AML-193 (cell line): ENCODE results near the gene SBNO2.

ENCODE experiments used
- DNase-seq, 2 experiments: peaks; one replicate each; lab custom pipeline; 2025; lab: John Stamatoyannopoulos, UW

The SBNO2 gene

GRCh38 chr19:1089891-1090290, 84.2 kb downstream of the SBNO2 start:
- no peak for DNase-seq

- DNase-seq = no peak
Observed at GRCh38 chr19:1089126-1089771, 84.8 kb downstream of the SBNO2 start.

DNA sequence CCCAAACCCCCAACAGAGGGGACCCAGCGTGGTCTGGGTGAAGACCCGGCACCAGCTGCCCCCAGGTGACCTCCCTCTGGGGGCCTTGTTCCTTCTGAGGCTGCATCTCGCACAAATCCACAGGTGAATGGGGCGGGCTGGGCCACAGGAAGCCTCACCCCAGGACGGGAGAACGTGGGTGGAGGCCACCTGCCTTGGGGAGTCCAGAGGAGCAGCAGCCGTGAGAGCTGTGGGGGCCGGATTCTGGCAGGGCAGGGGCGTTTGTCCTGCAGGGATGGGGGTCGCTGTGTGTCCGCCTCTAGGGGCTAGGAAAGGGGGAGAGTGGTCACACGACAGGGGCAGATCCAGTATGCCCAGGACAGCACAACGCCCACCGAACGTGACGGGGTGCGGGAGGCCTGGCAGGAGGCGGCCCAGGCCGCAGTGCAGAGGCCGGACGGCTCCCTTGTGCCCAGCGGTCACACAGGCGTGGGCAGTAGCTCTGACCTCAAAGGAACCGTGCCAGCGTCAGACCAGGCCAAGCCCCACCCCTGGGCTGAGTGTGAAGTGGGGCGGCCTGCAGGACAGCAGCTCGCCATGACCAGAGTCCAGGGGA, 85.6 kb downstream of the SBNO2 start:
- no peak for DNase-seq

DNA sequence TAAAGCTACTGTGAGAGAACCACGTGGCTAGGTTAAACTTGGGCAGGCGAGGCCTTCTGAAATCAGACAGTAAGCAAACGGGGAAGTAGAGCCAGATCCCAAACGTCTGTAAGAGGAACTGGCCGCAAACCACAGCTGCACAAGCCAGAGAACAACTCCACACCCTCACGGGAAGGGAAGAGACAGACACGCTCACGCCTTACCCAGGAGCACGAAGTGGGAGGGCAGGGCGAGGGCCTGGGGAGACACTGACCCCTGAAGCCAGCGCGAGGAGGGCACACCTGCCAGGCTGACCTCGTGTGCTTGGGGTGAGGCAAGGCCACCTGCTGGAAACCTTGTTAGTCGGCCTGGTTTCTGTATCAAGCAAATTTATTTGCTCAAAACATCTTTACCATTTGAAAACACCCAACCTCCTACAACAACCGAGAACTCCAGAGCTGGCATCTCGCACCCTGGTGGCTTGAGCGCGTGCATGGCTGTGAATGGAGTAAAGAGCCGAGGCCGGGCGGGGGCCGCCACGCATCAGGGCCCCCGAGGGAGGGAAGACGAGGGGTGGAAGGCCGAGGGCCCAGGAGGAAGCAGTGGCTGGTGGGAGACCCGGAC, 86.2 kb downstream of the SBNO2 start:
- peak; percentile 95 to 96 for DNase-seq

GRCh38 chr19:1086613-1087012, 87.5 kb downstream of the SBNO2 start:
- no peak for DNase-seq

GRCh38 chr19:1085676-1086442, 88.2 kb downstream of the SBNO2 start:
- DNase-seq = no peak

- DNase-seq = no peak
Observed at GRCh38 chr19:1085053-1085658, 88.9 kb downstream of the SBNO2 start.

DNA sequence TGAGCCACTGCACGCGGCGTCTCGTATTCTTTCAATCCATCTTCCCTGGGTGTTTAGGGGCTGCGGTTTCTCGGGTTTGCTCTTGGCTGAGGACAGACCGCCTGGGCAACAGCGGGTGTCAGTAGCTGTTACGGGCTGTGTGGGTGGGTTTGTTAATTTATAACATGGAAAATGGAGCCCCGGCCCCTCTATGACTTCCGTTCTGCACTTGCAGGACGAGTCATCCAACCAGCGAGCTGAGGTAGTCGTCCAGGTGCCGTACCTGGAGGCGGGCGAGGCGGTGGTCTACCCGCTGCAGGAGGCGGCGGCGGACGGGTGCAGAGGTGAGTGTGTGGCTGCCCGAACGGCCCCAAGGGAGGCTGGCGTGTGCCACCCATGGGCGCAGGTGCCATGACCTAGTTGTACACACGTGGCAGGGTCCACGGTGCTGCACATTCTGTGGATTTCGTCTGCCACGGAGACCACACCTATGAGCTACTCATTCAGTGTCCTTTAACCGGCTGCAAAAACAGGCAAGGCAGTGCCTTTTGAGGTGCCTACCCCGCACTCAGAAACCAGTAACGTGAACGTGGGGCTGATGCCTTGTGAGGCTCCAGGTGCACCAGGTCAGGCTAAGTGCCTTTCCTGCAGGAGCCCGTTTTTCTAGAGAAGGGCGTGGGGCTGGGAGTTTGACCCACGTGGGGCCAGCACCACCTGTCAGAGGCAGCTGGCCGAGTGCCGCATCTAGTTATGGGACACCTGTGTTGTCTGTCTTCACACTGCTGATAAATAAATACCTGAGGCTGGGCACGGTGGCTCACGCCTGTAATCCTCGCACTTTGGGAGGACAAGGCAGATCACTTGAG, 89.8 kb downstream of the SBNO2 start:
- no peak for DNase-seq

DNA sequence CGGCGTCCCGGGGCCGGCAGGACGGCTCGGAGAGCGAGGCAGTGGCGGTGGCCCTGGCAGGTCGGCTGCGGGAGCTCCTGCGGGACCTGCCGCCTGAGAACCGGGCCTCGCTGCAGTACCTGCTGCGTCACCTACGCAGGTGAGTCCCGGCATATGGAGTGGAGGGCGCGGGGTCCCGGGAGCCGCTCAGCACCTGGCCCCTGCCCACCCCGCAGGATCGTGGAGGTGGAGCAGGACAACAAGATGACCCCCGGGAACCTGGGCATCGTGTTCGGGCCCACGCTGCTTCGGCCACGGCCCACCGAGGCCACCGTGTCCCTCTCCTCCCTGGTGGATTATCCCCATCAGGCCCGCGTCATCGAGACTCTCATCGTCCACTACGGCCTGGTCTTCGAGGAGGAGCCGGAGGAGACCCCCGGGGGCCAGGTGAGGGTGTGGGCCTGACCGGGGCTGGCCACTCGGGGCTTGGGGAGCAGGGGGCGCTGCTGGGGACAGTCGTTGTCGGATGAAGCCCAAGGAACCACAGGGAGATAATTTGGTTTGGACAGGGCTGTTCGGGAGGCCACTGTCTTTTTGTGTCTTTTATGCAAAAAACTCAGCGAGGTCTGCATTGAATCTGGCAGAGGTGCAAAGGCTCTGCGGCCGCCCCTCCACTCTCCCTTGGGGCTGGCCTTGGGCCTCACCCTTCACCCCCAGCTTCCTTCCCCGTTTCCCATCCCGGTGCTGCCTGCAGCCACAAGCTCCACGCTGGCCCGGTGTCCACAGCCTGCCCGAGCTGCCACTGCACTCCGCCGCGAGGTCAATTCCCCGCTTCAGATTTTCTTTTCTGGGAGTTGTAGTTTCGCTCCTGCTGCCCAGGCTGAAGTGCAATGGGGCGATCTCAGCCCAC, 90.9 kb downstream of the SBNO2 start:
- DNase-seq = no peak

DNA sequence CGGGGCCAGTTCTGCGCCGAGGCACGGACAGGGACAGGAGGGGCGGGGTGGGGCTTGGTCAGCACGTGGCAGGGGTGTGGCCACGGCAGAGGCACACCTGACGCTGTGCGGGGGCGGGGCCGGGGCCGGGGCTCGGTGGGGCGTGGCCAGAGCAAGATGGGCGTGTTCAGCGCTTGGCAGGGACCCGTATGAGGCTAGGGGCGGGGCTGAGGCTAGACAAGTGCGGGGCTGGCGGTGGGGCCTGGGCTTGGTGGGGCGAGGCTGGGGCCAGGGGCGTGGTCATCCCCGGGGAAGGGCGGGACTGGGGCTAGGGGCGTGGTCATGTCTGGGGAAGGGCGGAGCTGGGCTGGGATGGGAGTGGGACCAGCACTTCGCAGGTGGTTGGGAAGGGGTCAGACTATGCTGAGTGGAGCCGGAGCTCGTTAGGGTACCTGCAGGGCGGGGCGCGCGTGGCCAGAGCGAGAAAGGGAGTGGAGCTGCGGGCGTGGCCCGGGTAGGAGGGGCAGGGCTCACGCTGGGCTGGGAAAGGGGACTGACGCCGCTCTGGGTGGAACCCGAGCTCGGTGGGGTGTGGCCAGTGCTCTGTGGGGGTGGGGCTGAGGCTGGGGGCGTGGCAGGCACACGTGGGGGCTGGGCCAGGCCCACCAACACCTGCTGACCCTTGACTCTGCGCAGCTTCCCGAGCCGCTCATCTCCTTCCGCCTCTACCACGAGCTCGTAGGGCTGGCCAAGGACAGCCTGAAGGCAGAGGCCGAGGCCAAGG, 91.7 kb downstream of the SBNO2 start:
- no peak for DNase-seq

DNA sequence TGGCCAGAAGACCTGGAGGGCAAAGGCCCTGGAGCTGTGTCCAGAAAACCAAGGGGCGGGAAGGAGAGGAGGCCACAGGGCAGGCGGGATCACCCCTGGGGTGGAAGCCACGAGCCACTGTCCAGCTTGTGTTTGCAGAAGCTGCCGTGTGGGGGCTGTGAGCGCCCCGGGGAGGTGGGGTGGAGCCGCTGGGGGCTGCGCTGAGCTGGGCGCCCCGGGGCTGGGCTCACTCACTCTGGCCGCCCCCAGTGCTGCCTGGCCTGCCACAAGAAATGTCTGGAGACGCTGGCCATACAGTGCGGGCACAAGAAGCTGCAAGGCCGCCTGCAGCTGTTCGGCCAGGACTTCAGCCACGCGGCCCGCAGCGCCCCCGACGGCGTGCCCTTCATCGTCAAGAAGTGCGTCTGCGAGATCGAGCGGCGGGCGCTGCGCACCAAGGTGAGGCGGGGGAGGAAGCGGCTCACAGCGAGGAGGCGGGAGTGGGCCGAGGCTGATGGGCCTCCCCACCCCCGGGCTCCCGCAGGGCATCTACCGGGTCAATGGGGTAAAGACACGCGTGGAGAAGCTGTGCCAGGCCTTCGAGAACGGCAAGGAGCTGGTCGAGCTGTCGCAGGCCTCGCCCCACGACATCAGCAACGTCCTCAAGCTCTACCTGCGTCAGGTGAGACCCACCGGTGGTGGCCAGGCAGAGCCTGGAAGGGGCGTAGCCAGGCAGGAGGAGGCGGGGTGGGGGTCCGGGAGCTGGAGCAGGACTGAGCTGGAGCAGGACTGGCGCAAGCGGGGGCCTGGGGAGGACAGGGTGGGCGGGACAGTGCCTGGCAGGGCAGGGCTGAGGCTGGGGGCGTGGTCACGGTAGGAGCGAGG, 92.5 kb downstream of the SBNO2 start:
- no peak for DNase-seq

GRCh38 chr19:1080360-1081161, 93.5 kb downstream of the SBNO2 start:
- DNase-seq = no peak

DNA sequence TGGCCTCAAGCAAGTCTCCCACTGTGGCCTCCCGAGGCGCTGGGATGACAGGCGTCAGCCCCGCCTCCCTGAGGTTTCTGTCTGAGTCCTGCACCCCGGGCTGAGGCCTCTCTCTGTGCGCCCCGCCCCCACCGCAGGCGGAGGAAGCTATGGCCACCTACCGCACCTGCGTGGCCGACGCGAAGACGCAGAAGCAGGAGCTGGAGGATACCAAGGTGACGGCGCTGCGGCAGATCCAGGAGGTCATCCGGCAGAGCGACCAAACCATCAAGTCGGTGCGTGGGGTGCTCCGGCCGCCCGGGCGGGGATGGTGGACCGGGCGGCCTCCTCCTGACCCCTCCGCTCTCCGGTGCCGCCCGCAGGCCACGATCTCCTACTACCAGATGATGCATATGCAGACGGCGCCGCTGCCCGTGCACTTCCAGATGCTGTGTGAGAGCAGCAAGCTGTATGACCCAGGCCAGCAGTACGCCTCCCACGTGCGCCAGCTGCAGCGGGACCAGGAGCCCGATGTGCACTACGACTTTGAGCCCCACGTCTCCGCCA, 94.4 kb downstream of the SBNO2 start:
- no peak for DNase-seq

- DNase-seq = no peak
Observed at GRCh38 chr19:1076951-1077350, 97.1 kb downstream of the SBNO2 start.

GRCh38 chr19:1076046-1076386, 98.1 kb downstream of the SBNO2 start:
- no peak for DNase-seq

GRCh38 chr19:1074544-1075283, 99.4 kb downstream of the SBNO2 start:
- peak; percentile 66 to 85 for DNase-seq

DNA sequence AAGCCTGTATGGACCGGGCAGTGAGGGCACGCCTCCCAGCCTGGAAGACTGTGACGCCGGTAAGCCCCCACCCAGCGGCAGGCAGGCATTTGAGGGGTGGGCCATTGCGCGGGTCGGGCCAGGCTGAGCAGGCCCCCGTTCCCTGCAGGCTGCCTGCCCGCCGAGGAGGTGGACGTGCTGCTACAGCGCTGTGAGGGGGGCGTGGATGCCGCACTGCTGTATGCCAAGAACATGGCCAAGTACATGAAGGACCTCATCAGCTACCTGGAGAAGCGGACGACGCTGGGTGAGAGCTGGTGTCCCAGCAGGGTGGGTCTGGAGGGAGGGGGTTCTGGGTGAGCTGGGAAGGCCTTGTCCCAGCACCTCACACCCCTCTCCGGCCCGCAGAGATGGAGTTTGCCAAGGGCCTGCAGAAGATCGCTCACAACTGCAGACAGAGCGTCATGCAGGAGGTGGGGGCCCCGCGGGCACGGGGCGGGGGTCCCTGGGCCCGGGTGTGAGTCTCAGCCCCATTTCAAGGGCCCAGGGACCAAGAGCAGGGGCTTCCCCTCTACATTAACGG, 100.0 kb downstream of the SBNO2 start:
- DNase-seq = no peak
